GM23338 (cell line): ENCODE results near the gene SHLD3. TPM values are rescaled to one million over a fixed set of nuclear protein-coding genes. Genes with fewer than 3 reads are reported as not detected.
"Not testable (repeated sequence)": the region's sequence is repeated elsewhere in the genome, so short reads cannot be mapped to it uniquely, and the experiment has no call there.

ENCODE experiments used
- ATAC-seq: fragments of 200-7000 bp; cut with Tn5 transposase; 3 replicates; pipeline ENCODE4 v1.9.1; 2020
- DNase-seq: peaks from one replicate; pipeline ENCODE4 v3.0.0-alpha.2; 2015; ENCODE audit warnings: low spot score
- H2AFZ ChIP-seq: fragments of 200-600 bp; sonication (generic); 2 replicates; pipeline ENCODE4 v1.8.0; 2016; ENCODE audit warnings: antibody characterized with exemption, mild to moderate bottlenecking, moderate library complexity
- H3F3A ChIP-seq: fragments of 200-600 bp; sonication (generic); replicated peaks from 2 replicates; pipeline ENCODE4 v1.8.0; 2017; ENCODE audit warnings: antibody characterized with exemption, mixed run types, low read depth
- H3K27ac ChIP-seq: fragments of 200-600 bp; sonication (generic); 2 replicates; pipeline ENCODE4 v1.6.1; 2016; ENCODE audit warnings: low read depth
- H3K27me3 ChIP-seq: fragments of 200-600 bp; sonication (generic); 2 replicates; pipeline ENCODE4 v1.8.0; 2016; ENCODE audit warnings: mild to moderate bottlenecking, mixed run types, moderate library complexity; ENCODE audit not compliant: insufficient read depth
- H3K36me3 ChIP-seq: fragments of 200-600 bp; sonication (generic); 2 replicates; pipeline ENCODE4 v1.8.0; 2016; ENCODE audit warnings: mild to moderate bottlenecking; ENCODE audit not compliant: insufficient read depth
- H3K4me1 ChIP-seq: fragments of 200-600 bp; sonication (generic); 2 replicates; pipeline ENCODE4 v1.8.0; 2016; ENCODE audit warnings: mild to moderate bottlenecking, moderate library complexity; ENCODE audit not compliant: insufficient read depth
- H3K4me2 ChIP-seq: fragments of 200-600 bp; sonication (generic); 2 replicates; pipeline ENCODE4 v1.7.1; 2017; ENCODE audit warnings: mixed run types
- H3K4me3 ChIP-seq: fragments of 200-600 bp; sonication (generic); 2 replicates; pipeline ENCODE4 v1.6.1; 2016; ENCODE audit warnings: mixed run types
- H3K79me2 ChIP-seq: fragments of 200-600 bp; sonication (generic); replicated peaks from 2 replicates; pipeline ENCODE4 v1.8.0; 2017; ENCODE audit warnings: mild to moderate bottlenecking; ENCODE audit not compliant: insufficient read depth
- H3K9me2 ChIP-seq: fragments of 200-600 bp; sonication (generic); 2 replicates; pipeline ENCODE4 v1.8.0; 2017; ENCODE audit not compliant: insufficient read depth
- H4K20me1 ChIP-seq: fragments of 200-600 bp; sonication (generic); replicated peaks from 2 replicates; pipeline ENCODE4 v1.8.0; 2017; ENCODE audit warnings: mild to moderate bottlenecking; ENCODE audit not compliant: insufficient read depth
- H3K27ac Mint-ChIP-seq: 2 replicates; pipeline ENCODE4 v1.8.0; 2020; ENCODE audit warnings: inconsistent platforms, mild to moderate bottlenecking, moderate library complexity, mixed read lengths
- H3K27me3 Mint-ChIP-seq: 3 replicates; pipeline ENCODE4 v1.8.0; 2022; ENCODE audit warnings: low read depth, mild to moderate bottlenecking, moderate library complexity, mixed read lengths, inconsistent platforms; ENCODE audit not compliant: insufficient read depth, poor library complexity
- H3K36me3 Mint-ChIP-seq: 3 replicates; pipeline ENCODE4 v1.8.0; 2021; ENCODE audit warnings: low read depth, mild to moderate bottlenecking, inconsistent platforms, moderate library complexity, mixed read lengths
- H3K4me1 Mint-ChIP-seq: 3 replicates; pipeline ENCODE4 v1.8.0; 2020; ENCODE audit warnings: mild to moderate bottlenecking, inconsistent platforms, mixed read lengths
- H3K4me3 Mint-ChIP-seq: 3 replicates; pipeline ENCODE4 v1.8.0; 2021; ENCODE audit warnings: moderate library complexity, mild to moderate bottlenecking, inconsistent platforms, mixed read lengths
- H3K9me3 Mint-ChIP-seq: 3 replicates; pipeline ENCODE4 v1.8.0; 2020; ENCODE audit warnings: moderate library complexity, mild to moderate bottlenecking, inconsistent platforms, mixed read lengths
- polyA plus RNA-seq: library from polyadenylated mRNA; unstranded; fragments of >200 nt; fragmentation: Nextera tagmentation; extraction: Ambion mirVana; gene quantifications from 2 replicates; pipeline ENCODE4 v1.2.1, GENCODE V29; 2016
- small RNA-seq: library from RNA; depleted of rRNA; stranded (forward); fragments of <200 nt; gene quantifications from one replicate; pipeline ENCODE3, GENCODE V24; 2014; ENCODE audit warnings: low replicate concordance
- total RNA-seq: library from RNA; depleted of rRNA; stranded (reverse); fragments of >200 nt; shearing (Covaris generic); gene quantifications from 2 replicates; pipeline ENCODE4 v1.2.3, GENCODE V29; 2014; rRNA removed
- TF ChIP-seq, protein P1 (sequence below): fragments of 250-450 bp; sonication (Bioruptor Pico); IDR thresholded peaks from 2 replicates; pipeline ENCODE4 v1.5.0; 2020; ENCODE audit warnings: mild to moderate bottlenecking, moderate library complexity
- TF ChIP-seq, protein P2 (sequence below): IDR thresholded peaks from 2 replicates; pipeline ENCODE4 v1.6.1; 2016; ENCODE audit warnings: antibody characterized with exemption

Gene SHLD3
- total and polyA plus RNA-seq, 2 experiments from 2014 or later: 4.2 to 7.0 TPM

DNA sequence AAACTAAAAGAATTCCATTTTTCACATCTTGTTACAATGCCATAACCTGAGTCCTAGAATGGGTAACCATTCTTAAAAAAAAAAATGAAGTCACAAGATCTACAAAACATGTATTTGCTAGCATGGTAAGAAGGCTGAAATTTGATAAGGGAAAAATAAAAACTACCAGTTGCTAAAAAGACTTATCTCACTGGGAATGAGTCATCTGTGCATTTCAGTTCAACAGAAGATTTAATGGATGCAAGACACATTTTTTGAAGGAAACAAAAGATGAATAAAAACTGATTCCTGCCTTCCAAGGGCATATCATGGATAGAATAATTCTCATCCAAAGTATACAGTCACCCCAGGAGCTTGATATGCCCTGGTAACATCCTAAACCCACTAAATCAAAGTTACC, 49.9 kb downstream of the SHLD3 start (continued):
- TF ChIP-seq, protein P1, sequence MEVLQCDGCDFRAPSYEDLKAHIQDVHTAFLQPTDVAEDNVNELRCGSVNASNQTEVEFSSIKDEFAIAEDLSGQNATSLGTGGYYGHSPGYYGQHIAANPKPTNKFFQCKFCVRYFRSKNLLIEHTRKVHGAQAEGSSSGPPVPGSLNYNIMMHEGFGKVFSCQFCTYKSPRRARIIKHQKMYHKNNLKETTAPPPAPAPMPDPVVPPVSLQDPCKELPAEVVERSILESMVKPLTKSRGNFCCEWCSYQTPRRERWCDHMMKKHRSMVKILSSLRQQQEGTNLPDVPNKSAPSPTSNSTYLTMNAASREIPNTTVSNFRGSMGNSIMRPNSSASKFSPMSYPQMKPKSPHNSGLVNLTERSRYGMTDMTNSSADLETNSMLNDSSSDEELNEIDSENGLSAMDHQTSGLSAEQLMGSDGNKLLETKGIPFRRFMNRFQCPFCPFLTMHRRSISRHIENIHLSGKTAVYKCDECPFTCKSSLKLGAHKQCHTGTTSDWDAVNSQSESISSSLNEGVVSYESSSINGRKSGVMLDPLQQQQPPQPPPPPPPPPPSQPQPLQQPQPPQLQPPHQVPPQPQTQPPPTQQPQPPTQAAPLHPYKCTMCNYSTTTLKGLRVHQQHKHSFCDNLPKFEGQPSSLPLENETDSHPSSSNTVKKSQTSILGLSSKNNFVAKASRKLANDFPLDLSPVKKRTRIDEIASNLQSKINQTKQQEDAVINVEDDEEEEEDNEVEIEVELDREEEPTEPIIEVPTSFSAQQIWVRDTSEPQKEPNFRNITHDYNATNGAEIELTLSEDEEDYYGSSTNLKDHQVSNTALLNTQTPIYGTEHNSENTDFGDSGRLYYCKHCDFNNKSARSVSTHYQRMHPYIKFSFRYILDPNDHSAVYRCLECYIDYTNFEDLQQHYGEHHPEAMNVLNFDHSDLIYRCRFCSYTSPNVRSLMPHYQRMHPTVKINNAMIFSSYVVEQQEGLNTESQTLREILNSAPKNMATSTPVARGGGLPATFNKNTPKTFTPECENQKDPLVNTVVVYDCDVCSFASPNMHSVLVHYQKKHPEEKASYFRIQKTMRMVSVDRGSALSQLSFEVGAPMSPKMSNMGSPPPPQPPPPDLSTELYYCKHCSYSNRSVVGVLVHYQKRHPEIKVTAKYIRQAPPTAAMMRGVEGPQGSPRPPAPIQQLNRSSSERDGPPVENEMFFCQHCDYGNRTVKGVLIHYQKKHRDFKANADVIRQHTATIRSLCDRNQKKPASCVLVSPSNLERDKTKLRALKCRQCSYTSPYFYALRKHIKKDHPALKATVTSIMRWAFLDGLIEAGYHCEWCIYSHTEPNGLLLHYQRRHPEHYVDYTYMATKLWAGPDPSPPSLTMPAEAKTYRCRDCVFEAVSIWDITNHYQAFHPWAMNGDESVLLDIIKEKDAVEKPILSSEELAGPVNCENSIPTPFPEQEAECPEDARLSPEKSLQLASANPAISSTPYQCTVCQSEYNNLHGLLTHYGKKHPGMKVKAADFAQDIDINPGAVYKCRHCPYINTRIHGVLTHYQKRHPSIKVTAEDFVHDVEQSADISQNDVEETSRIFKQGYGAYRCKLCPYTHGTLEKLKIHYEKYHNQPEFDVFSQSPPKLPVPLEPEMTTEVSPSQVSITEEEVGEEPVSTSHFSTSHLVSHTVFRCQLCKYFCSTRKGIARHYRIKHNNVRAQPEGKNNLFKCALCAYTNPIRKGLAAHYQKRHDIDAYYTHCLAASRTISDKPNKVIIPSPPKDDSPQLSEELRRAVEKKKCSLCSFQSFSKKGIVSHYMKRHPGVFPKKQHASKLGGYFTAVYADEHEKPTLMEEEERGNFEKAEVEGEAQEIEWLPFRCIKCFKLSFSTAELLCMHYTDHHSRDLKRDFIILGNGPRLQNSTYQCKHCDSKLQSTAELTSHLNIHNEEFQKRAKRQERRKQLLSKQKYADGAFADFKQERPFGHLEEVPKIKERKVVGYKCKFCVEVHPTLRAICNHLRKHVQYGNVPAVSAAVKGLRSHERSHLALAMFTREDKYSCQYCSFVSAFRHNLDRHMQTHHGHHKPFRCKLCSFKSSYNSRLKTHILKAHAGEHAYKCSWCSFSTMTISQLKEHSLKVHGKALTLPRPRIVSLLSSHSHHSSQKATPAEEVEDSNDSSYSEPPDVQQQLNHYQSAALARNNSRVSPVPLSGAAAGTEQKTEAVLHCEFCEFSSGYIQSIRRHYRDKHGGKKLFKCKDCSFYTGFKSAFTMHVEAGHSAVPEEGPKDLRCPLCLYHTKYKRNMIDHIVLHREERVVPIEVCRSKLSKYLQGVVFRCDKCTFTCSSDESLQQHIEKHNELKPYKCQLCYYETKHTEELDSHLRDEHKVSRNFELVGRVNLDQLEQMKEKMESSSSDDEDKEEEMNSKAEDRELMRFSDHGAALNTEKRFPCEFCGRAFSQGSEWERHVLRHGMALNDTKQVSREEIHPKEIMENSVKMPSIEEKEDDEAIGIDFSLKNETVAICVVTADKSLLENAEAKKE (CRISPR knock-in tag): no peak
- TF ChIP-seq, protein P2, sequence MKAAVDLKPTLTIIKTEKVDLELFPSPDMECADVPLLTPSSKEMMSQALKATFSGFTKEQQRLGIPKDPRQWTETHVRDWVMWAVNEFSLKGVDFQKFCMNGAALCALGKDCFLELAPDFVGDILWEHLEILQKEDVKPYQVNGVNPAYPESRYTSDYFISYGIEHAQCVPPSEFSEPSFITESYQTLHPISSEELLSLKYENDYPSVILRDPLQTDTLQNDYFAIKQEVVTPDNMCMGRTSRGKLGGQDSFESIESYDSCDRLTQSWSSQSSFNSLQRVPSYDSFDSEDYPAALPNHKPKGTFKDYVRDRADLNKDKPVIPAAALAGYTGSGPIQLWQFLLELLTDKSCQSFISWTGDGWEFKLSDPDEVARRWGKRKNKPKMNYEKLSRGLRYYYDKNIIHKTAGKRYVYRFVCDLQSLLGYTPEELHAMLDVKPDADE: no peak

DNA sequence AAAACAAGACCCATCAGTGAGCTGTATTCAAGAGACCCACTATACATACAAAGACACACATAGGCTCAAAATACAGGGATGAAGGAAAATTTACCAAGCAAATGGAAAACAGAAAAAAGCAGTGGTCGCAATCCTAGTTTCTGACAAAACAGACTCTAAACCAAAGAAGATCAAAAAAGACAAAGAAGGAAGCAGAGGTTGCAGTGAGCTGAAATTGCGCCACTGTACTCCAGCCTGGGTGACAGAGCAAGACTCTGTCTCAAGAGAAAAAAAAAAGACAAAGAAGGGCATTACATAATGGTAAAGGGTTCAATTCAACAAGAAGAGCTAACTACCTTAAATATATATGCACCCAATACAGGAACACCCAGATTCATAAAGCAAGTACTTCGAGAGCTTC, 51.2 kb downstream of the SHLD3 start:
- not testable (repeated sequence) for H3K4me1 Mint-ChIP-seq, H3K79me2 ChIP-seq, H3K36me3 Mint-ChIP-seq, H2AFZ ChIP-seq, H3K4me1 ChIP-seq, H3F3A ChIP-seq, ATAC-seq, H3K4me3 ChIP-seq, DNase-seq, H4K20me1 ChIP-seq, H3K27me3 Mint-ChIP-seq, H3K27me3 ChIP-seq, H3K4me3 Mint-ChIP-seq, H3K4me2 ChIP-seq, H3K27ac ChIP-seq, H3K27ac Mint-ChIP-seq, H3K9me3 Mint-ChIP-seq, H3K36me3 ChIP-seq, H3K9me2 ChIP-seq

Small RNAs within 50 kb of the gene (small RNA-seq; reads per million reads assigned to genes)
- not detected for gene RNU6-540P

Other genes with a start within 250 kb of the SHLD3 start
- 1.0 and 2.0 TPM in 2 replicates for gene ADAMTS6, start 143.1 kb upstream of the SHLD3 start, total RNA-seq
- 0.61 and 0.78 TPM in 2 replicates for gene ADAMTS6, start 143.1 kb upstream of the SHLD3 start, polyA plus RNA-seq
- gene CENPK, start 61.9 kb upstream of the SHLD3 start, total RNA-seq: 50.2 and 54.9 TPM in 2 replicates
- 122 and 137 TPM in 2 replicates for gene CENPK, start 61.9 kb upstream of the SHLD3 start, polyA plus RNA-seq
- gene PPWD1, start 61.7 kb upstream of the SHLD3 start, total RNA-seq: 57.1 and 57.2 TPM in 2 replicates
- 27.6 and 34.8 TPM in 2 replicates for gene PPWD1, start 61.7 kb upstream of the SHLD3 start, polyA plus RNA-seq
- gene TRIM23, start 694 bp upstream of the SHLD3 start, total RNA-seq: 10.4 and 16.6 TPM in 2 replicates
- gene TRIM23, start 694 bp upstream of the SHLD3 start, polyA plus RNA-seq: 5.4 and 6.5 TPM in 2 replicates
- gene TRAPPC13, start within 50 bp of the SHLD3 start, total RNA-seq: 20.1 and 21.9 TPM in 2 replicates
- gene TRAPPC13, start within 50 bp of the SHLD3 start, polyA plus RNA-seq: 15.1 and 16.3 TPM in 2 replicates
- gene SGTB, start 97.1 kb downstream of the SHLD3 start, total RNA-seq: 12.5 and 14.8 TPM in 2 replicates
- 6.4 and 8.0 TPM in 2 replicates for gene SGTB, start 97.1 kb downstream of the SHLD3 start, polyA plus RNA-seq
- 155 and 168 TPM in 2 replicates for gene NLN, start 97.2 kb downstream of the SHLD3 start, total RNA-seq
- 49.5 and 56.4 TPM in 2 replicates for gene NLN, start 97.2 kb downstream of the SHLD3 start, polyA plus RNA-seq